B cell (primary cell): ENCODE results near the gene PACSIN1. TPM values are rescaled to one million over a fixed set of nuclear protein-coding genes. Genes with fewer than 3 reads are reported as not detected.

ENCODE experiments used
- ATAC-seq: fragments of 200-7000 bp; cut with Tn5 transposase; one replicate; pipeline ENCODE4 v1.10.0; 2021; ENCODE audit warnings: low read depth, mild to moderate bottlenecking, moderate number of reproducible peaks, moderate library complexity
- CTCF ChIA-PET: fragments of 350-600 bp; sonication (Branson Sonifier 250); formaldehyde crosslinking; loops from one replicate; lab custom pipeline; 2021; ENCODE audit warnings: antibody characterized with exemption, inconsistent platforms; lab: Charles Lee
- POLR2A ChIA-PET: fragments of 350-600 bp; sonication (Branson Sonifier 250); formaldehyde crosslinking; loops from one replicate; lab custom pipeline; 2021; ENCODE audit warnings: antibody characterized with exemption; lab: Charles Lee
- DNase-seq: peaks from one replicate; pipeline ENCODE4 v3.0.0; 2013
- H2AFZ ChIP-seq: 2 replicates; pipeline ENCODE4 v1.6.1; 2012; ENCODE audit warnings: mild to moderate bottlenecking, low read depth, low read length; ENCODE audit not compliant: insufficient read depth, poor library complexity, severe bottlenecking
- H3K27ac ChIP-seq, 2 donors: 1 replicate in 1 of 2; 2 replicates in 1 of 2; pipeline ENCODE4 v1.5.1; 2012 to 2013; ENCODE audit warnings: low read length in 2 of 2, mild to moderate bottlenecking in 2 of 2, moderate library complexity in 1 of 2
- H3K27me3 ChIP-seq, 4 experiments: fragments of 200-600 bp in 1 of 4; sonication (generic) in 1 of 4; replicated peaks in 1 of 4; 1 replicate in 2 of 4; 2 replicates in 2 of 4; pipeline versions ENCODE4 v1.6.1 to v1.7.0; 2013 to 2016; ENCODE audit warnings: low read length in 3 of 4, mild to moderate bottlenecking in 2 of 4, mixed read lengths in 1 of 4, moderate library complexity in 1 of 4; ENCODE audit not compliant: insufficient read depth in 4 of 4, control insufficient read depth in 3 of 4; ENCODE audit errors: control extremely low read depth in 1 of 4
- H3K36me3 ChIP-seq, 2 experiments: replicated peaks in 1 of 2; 1 replicate in 1 of 2; 2 replicates in 1 of 2; pipeline versions ENCODE4 v1.6.1 to v1.7.1; 2013; ENCODE audit warnings: low read length in 1 of 2; ENCODE audit not compliant: insufficient read depth in 2 of 2, control insufficient read depth in 1 of 2; ENCODE audit errors: control extremely low read depth in 1 of 2, extremely low read depth in 1 of 2
- H3K4me1 ChIP-seq, 2 donors: fragments of 200-600 bp in 1 of 2; sonication (generic) in 1 of 2; 1 replicate in 1 of 2; 2 replicates in 1 of 2; pipeline versions ENCODE4 v1.5.1 to v1.6.1; 2013 to 2017; ENCODE audit warnings: low read length in 2 of 2; ENCODE audit not compliant: control insufficient read depth in 2 of 2, insufficient read depth in 2 of 2
- H3K4me2 ChIP-seq: replicated peaks from 2 replicates; pipeline ENCODE3; 2012; ENCODE audit warnings: mild to moderate bottlenecking, low read depth, low read length; ENCODE audit not compliant: poor library complexity, severe bottlenecking
- H3K4me3 ChIP-seq, 5 experiments: fragments of 200-600 bp in 1 of 5; sonication (generic) in 1 of 5; 1 replicate in 3 of 5; 2 replicates in 2 of 5; pipeline versions ENCODE4 v1.5.1 to v1.7.0; 2011 to 2016; ENCODE audit warnings: low read length in 4 of 5, mild to moderate bottlenecking in 4 of 5, low read depth in 2 of 5, control low read depth in 1 of 5, moderate library complexity in 1 of 5; ENCODE audit not compliant: insufficient read depth in 1 of 5; ENCODE audit errors: control extremely low read depth in 1 of 5, extremely low read depth in 1 of 5
- H3K79me2 ChIP-seq: fragments of 200-600 bp; sonication (generic); one replicate; pipeline ENCODE4 v1.6.0; 2016; ENCODE audit warnings: low read length; ENCODE audit not compliant: control insufficient read depth, insufficient read depth
- H3K9ac ChIP-seq: fragments of 200-600 bp; sonication (generic); 2 replicates; pipeline ENCODE4 v1.6.1; 2017; ENCODE audit warnings: mild to moderate bottlenecking, low read length, moderate library complexity
- H3K9me3 ChIP-seq, 3 donors: one replicate each; pipeline versions ENCODE4 v1.6.1 to v1.7.1; 2013; ENCODE audit warnings: low read length in 2 of 3; ENCODE audit not compliant: control insufficient read depth in 2 of 3, insufficient read depth in 1 of 3; ENCODE audit errors: control extremely low read depth in 1 of 3
- H4K20me1 ChIP-seq: 2 replicates; pipeline ENCODE4 v1.6.0; 2012; ENCODE audit warnings: mild to moderate bottlenecking, low read length; ENCODE audit not compliant: insufficient read depth, control insufficient read depth, poor library complexity, severe bottlenecking
- H3K27ac Mint-ChIP-seq: one replicate; pipeline ENCODE4 v1.8.0; 2021; ENCODE audit warnings: mixed read lengths
- H3K27me3 Mint-ChIP-seq: one replicate; pipeline ENCODE4 v1.8.0; 2021; ENCODE audit warnings: mixed read lengths
- H3K4me1 Mint-ChIP-seq: one replicate; pipeline ENCODE4 v1.8.0; 2021; ENCODE audit warnings: mixed read lengths
- H3K4me3 Mint-ChIP-seq: one replicate; pipeline ENCODE4 v1.8.0; 2021; ENCODE audit warnings: mixed read lengths
- H3K9me3 Mint-ChIP-seq: one replicate; pipeline ENCODE4 v1.8.0; 2022; ENCODE audit warnings: mixed read lengths; ENCODE audit not compliant: insufficient read depth
- CTCF ChIP-seq: fragments of 200-600 bp; IDR thresholded peaks from one replicate; pipeline ENCODE4 v1.8.0; 2022; ENCODE audit warnings: antibody characterized with exemption, mild to moderate bottlenecking
- EZH2 ChIP-seq: IDR thresholded peaks from 2 replicates; pipeline ENCODE4 v1.6.1; 2012; ENCODE audit warnings: borderline replicate concordance, low read depth, mild to moderate bottlenecking, moderate library complexity, low read length; ENCODE audit not compliant: insufficient read depth, poor library complexity, severe bottlenecking
- WGBS: methylation state at CpG from one replicate; pipeline ENCODE4 v1.1.5; 2013; ENCODE audit warnings: missing lambda C conversion rate; ENCODE audit not compliant: insufficient coverage; 5-methylcytosine and 5-hydroxymethylcytosine counted together
- intact Hi-C: fragments of 100-400 bp; cut with micrococcal nuclease; formaldehyde crosslinking; loops from one replicate; pipeline ENCODE4 v1.10.0; 2022
- polyA plus RNA-seq: library from polyadenylated mRNA; depleted of rRNA; stranded (reverse); fragments of >200 nt; gene quantifications from 2 replicates; pipeline ENCODE4 v1.2.3, GENCODE V29; 2012
- total RNA-seq, 2 donors: library from RNA; stranded (reverse); fragments of 120-200 nt in 1 of 2; gene quantifications; 1 replicate in 1 of 2; 2 replicates in 1 of 2; pipeline versions ENCODE4 v1.2.3 to v1.2.4, GENCODE V29; 2013 to 2022

The PACSIN1 gene
- total and polyA plus RNA-seq, 2 donors (not counting 1 experiment from before 2014, with no cell fraction given), result 0.18 to 0.20 TPM

GRCh38 chr6:34535646-34536045 is 69.8 kb downstream of the PACSIN1 start:
- Histone ChIP-seq H4K20me1 (no peaks in the 10 kb centered on the region), H3K27me3 (no peaks in the 10 kb centered on the region), H3K36me3 (no peaks in the 10 kb centered on the region), H3K4me2 (no peak overlapping the region), H3K27ac (no peak overlapping the region), H3K79me2 (no peaks in the 10 kb centered on the region), H3K4me1 (no peaks in the 10 kb centered on the region), H3K9me3 (no peaks in the 10 kb centered on the region), H2AFZ (no peak overlapping the region), H3K9ac (no peak overlapping the region), H3K4me3 (no peak overlapping the region)
- intact Hi-C loops, result no loop called here
- DNase-seq (no peak), ATAC-seq (no peak)
- H3K9me3 Mint-ChIP-seq, result no peaks in the 10 kb centered on the region
- no peak overlapping the region for H3K27ac Mint-ChIP-seq
- H3K27me3 Mint-ChIP-seq, result no peaks in the 10 kb centered on the region
- no peak overlapping the region for H3K4me3 Mint-ChIP-seq
- TF ChIP-seq CTCF (no peak), EZH2 (no peak)
- POLR2A ChIA-PET, result no interaction called here
- H3K4me1 Mint-ChIP-seq, result no peaks in the 10 kb centered on the region
- CTCF ChIA-PET, result no interaction called here
- 88% methylated on average over 9 of the region's 11 CpGs for WGBS

- no peaks in the 10 kb centered on the region for H3K27me3 ChIP-seq
- Mint-ChIP-seq H3K9me3 (no peaks in the 10 kb centered on the region), H3K27me3 (no peaks in the 10 kb centered on the region), H3K27ac (no peak overlapping the region), H3K4me3 (no peak overlapping the region), H3K4me1 (no peaks in the 10 kb centered on the region)
- 92% methylated on average over 2 of the region's 3 CpGs for WGBS
- no peaks in the 10 kb centered on the region for H3K4me1 ChIP-seq
- no peak overlapping the region for H2AFZ ChIP-seq
- intact Hi-C loops, result no loop called here
- ATAC-seq, result no peak
- H4K20me1 ChIP-seq, result no peaks in the 10 kb centered on the region
- H3K9ac ChIP-seq, result no peak overlapping the region
- no peaks in the 10 kb centered on the region for H3K9me3 ChIP-seq
- no peaks in the 10 kb centered on the region for H3K79me2 ChIP-seq
- no peak for DNase-seq
- ChIA-PET CTCF (no interaction called here), POLR2A (no interaction called here)
- no peaks in the 10 kb centered on the region for H3K36me3 ChIP-seq
- H3K4me3 ChIP-seq, result no peak overlapping the region
- TF ChIP-seq CTCF (no peak), EZH2 (no peak)
- H3K27ac ChIP-seq, result no peak overlapping the region
- H3K4me2 ChIP-seq, result no peak overlapping the region
These were observed 70.5 kb downstream of the PACSIN1 start for GRCh38 chr6:34536251-34536958.
